H1 (cell line): ENCODE results near the gene GLIPR1.

ENCODE experiments used
- CHD7 ChIP-seq: fragments of 300-600 bp; sonication (generic); IDR thresholded peaks from 2 replicates; pipeline ENCODE4 v1.7.1; 2012; ENCODE audit warnings: low read length, moderate library complexity, mild to moderate bottlenecking, inconsistent platforms; ENCODE audit not compliant: insufficient replicate concordance
- CTCF ChIP-seq, 3 experiments: IDR thresholded peaks; 1 replicate in 2 of 3; 2 replicates in 1 of 3; pipeline versions ENCODE4 v1.5.1 to v1.6.1; 2011; ENCODE audit warnings: low read length in 3 of 3, mild to moderate bottlenecking in 3 of 3, inconsistent platforms in 2 of 3, low read depth in 1 of 3, moderate library complexity in 1 of 3; ENCODE audit not compliant: insufficient read depth in 1 of 3; ENCODE audit errors: control extremely low read depth in 1 of 3
- EP300 ChIP-seq, 2 experiments: IDR thresholded peaks; 1 replicate in 1 of 2; 2 replicates in 1 of 2; pipeline ENCODE4 v1.6.1; 2011 to 2012; ENCODE audit warnings: low read depth in 2 of 2, low read length in 2 of 2, mild to moderate bottlenecking in 2 of 2, borderline replicate concordance in 1 of 2, inconsistent platforms in 1 of 2, moderate library complexity in 1 of 2
- FOSL1 ChIP-seq: IDR thresholded peaks from 2 replicates; pipeline ENCODE4 v1.6.1; 2011; ENCODE audit warnings: mild to moderate bottlenecking, low read depth, low read length, moderate library complexity; ENCODE audit not compliant: insufficient read depth
- POLR2A ChIP-seq, 2 experiments: IDR thresholded peaks; 1 replicate in 1 of 2; 2 replicates in 1 of 2; pipeline ENCODE4 v1.6.1; 2011; ENCODE audit warnings: low read depth in 2 of 2, low read length in 2 of 2, mild to moderate bottlenecking in 2 of 2; ENCODE audit errors: control extremely low read depth in 1 of 2
- YY1 ChIP-seq: IDR thresholded peaks from 2 replicates; pipeline ENCODE4 v1.6.1; 2011; ENCODE audit warnings: low read depth, mild to moderate bottlenecking, low read length
- ZNF274 ChIP-seq: IDR thresholded peaks from 2 replicates; pipeline ENCODE4 v1.7.0; 2012; ENCODE audit warnings: low read length, borderline replicate concordance; ENCODE audit errors: extremely low read depth

DNA sequence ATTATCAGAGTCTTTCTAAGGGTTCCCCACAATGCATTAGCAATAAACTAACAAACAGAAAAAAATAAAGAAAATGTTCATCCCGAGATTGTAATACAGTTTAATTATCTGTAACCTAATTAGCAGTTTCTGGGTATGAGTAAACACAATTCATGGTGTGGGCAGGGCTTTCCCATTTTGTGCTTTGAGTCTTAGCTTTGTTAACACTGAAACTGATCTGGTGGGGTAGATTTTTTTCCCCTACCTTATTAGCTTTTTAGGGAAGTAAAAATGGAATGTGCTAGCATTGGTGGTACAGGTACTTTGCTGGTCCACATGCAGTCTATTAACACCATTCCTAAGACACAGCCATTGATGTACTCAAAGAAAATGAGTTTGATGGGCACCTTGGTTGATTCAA lies 49.3 kb downstream of the GLIPR1 start:
- TF ChIP-seq FOSL1 (no peak), CTCF (IDR thresholded peaks at IDR 0.05; ENCODE audit: control extremely low read depth in 1 of 3, insufficient read depth in 1 of 3, low read depth in 1 of 3, low read length in 3 of 3) (no peak), EP300 (IDR thresholded peaks at IDR 0.05; ENCODE audit: borderline replicate concordance in 1 of 2, low read depth in 2 of 2, low read length in 2 of 2) (no peak), CHD7 (no peak), YY1 (no peak), ZNF274 (no peak), POLR2A (IDR thresholded peaks at IDR 0.05; ENCODE audit: control extremely low read depth in 1 of 2, low read depth in 2 of 2, low read length in 2 of 2) (no peak)
